Glutamatergic neuron (in vitro differentiated cells): ENCODE measurements around the gene ZXDC. TPM values are rescaled to one million over a fixed set of nuclear protein-coding genes. Genes with fewer than 3 reads are reported as not detected.

Experiments used
- DNase-seq: peaks from one replicate; pipeline ENCODE4 v3.0.0; 2022
- H3K27ac Mint-ChIP-seq: one replicate; pipeline ENCODE4 v1.8.0; 2020; ENCODE audit warnings: mild to moderate bottlenecking, mixed read lengths, inconsistent platforms; ENCODE audit not compliant: unreplicated experiment
- H3K27me3 Mint-ChIP-seq: one replicate; pipeline ENCODE4 v1.8.0; 2020; ENCODE audit warnings: mild to moderate bottlenecking, moderate library complexity, mixed read lengths, inconsistent platforms; ENCODE audit not compliant: unreplicated experiment
- H3K36me3 Mint-ChIP-seq: one replicate; pipeline ENCODE4 v1.8.0; 2020; ENCODE audit warnings: mild to moderate bottlenecking, mixed read lengths, inconsistent platforms; ENCODE audit not compliant: unreplicated experiment
- H3K4me1 Mint-ChIP-seq: one replicate; pipeline ENCODE4 v1.8.0; 2020; ENCODE audit warnings: mild to moderate bottlenecking, low read depth, mixed read lengths, inconsistent platforms; ENCODE audit not compliant: unreplicated experiment
- H3K4me3 Mint-ChIP-seq: one replicate; pipeline ENCODE4 v1.8.0; 2020; ENCODE audit warnings: mild to moderate bottlenecking, mixed read lengths, inconsistent platforms; ENCODE audit not compliant: unreplicated experiment
- H3K9me3 Mint-ChIP-seq: one replicate; pipeline ENCODE4 v1.8.0; 2020; ENCODE audit warnings: mild to moderate bottlenecking, moderate library complexity, mixed read lengths, inconsistent platforms; ENCODE audit not compliant: unreplicated experiment
- total RNA-seq: library from RNA; stranded (reverse); fragmentation: NEBNext Ultra II Directional; extraction: Animal tissue kit (Norgen Biotek cat#: 25700); gene quantifications from one replicate; pipeline ENCODE4 v1.2.1, GENCODE V29; 2021; ENCODE audit not compliant: unreplicated experiment
- TF ChIP-seq, protein P1 (sequence below): fragments of 200-600 bp; sonication (generic); IDR thresholded peaks from one replicate; pipeline ENCODE4 v1.5.0; 2021; ENCODE audit not compliant: partially characterized antibody, unreplicated experiment

The ZXDC gene
- total RNA-seq, 1 donor from 2014 or later = 39.5 TPM

DNA sequence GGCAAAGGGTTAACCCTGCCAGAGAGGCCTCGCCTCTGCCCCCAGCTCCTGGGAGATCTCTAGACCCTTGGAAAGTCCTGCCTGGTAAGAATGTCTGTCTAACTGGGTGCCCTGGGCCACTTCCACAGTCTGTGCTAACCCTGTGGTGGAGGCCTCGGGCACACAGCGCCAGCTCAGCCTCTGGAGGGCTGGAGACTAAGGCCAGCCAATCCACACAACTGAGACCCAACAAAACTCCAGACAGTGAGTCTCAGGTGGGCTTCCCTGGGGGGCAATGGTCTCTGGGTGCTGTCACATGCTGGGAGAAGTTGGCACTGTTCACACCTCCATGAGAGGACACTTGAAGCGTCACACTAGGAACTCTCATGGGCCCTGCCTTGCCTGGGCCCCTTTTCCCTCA, 19.5 kb downstream of the ZXDC start:
- H3K9me3 Mint-ChIP-seq = peaks cover 3% of the 10 kb centered on the region
- DNase-seq = no peak
- H3K27ac Mint-ChIP-seq = no peak overlapping the region
- no peak overlapping the region for H3K4me3 Mint-ChIP-seq
- TF ChIP-seq, protein P1, sequence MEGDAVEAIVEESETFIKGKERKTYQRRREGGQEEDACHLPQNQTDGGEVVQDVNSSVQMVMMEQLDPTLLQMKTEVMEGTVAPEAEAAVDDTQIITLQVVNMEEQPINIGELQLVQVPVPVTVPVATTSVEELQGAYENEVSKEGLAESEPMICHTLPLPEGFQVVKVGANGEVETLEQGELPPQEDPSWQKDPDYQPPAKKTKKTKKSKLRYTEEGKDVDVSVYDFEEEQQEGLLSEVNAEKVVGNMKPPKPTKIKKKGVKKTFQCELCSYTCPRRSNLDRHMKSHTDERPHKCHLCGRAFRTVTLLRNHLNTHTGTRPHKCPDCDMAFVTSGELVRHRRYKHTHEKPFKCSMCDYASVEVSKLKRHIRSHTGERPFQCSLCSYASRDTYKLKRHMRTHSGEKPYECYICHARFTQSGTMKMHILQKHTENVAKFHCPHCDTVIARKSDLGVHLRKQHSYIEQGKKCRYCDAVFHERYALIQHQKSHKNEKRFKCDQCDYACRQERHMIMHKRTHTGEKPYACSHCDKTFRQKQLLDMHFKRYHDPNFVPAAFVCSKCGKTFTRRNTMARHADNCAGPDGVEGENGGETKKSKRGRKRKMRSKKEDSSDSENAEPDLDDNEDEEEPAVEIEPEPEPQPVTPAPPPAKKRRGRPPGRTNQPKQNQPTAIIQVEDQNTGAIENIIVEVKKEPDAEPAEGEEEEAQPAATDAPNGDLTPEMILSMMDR = no peak
- no peaks in the 10 kb centered on the region for H3K27me3 Mint-ChIP-seq
- peaks cover 1% of the 10 kb centered on the region for H3K4me1 Mint-ChIP-seq
- H3K36me3 Mint-ChIP-seq = no peaks in the 10 kb centered on the region

DNA sequence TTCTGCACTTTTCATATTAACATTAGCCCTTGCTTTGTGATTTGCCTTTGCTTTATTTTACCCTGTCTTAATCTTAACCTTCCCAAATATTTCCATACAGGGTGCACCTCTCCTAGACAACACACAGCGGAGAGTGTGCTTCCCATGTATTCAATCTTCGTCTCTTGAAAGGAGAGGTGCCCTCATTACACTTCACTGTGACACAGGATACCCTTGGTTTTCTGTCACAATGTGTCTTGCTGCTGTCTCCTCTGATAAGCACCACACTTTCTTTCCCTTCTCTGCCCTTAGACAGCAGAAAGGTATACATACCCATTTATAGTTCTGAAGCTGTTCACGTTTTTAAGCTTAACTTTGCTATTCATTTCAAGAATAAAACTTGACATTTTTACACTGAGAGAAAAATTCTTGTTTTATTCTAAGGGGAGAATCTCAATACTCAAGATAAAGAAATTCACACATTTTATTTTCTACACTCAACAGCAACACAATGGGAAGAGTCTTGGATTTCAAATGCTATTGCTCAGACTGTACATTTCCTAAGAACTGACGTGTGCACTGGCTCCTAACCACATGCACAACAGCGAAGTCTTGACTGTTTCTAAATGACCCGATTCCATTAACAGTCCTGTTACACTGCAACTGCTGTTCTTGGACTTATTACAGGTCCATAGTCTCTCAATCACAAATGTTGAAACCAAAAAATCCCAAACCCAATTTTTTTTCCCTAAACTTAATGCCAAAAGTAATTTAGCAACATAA, 21.1 kb downstream of the ZXDC start:
- TF ChIP-seq, protein P1 = no peak
- peaks cover 3% of the 10 kb centered on the region for H3K9me3 Mint-ChIP-seq
- H3K36me3 Mint-ChIP-seq = no peaks in the 10 kb centered on the region
- no peak overlapping the region for H3K27ac Mint-ChIP-seq
- no peak overlapping the region for H3K4me3 Mint-ChIP-seq
- DNase-seq = no peak
- peaks cover 1% of the 10 kb centered on the region for H3K4me1 Mint-ChIP-seq
- H3K27me3 Mint-ChIP-seq = no peaks in the 10 kb centered on the region

DNA sequence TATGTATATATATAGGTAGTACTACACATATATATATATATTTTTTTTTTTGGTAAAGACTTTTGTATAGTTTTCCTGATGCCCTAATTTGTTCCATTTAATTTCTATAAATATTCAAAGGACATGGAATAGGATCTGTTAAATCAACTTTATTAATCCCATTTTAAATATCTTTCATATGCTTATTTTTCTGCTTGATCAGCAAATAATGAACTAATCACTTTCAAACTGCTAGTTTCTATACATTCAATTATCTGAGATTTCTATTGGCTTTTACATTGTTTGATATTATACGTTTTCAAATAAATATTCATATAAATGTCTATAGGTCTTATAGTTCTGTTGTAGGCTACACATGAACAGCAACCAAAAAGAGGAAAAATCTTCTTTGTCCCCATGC, 21.7 kb downstream of the ZXDC start:
- TF ChIP-seq, protein P1 = no peak
- Mint-ChIP-seq H3K9me3 (peaks cover 5% of the 10 kb centered on the region), H3K4me1 (peaks cover 1% of the 10 kb centered on the region), H3K36me3 (no peaks in the 10 kb centered on the region), H3K4me3 (no peak overlapping the region), H3K27me3 (no peaks in the 10 kb centered on the region), H3K27ac (no peak overlapping the region)
- no peak for DNase-seq

DNA sequence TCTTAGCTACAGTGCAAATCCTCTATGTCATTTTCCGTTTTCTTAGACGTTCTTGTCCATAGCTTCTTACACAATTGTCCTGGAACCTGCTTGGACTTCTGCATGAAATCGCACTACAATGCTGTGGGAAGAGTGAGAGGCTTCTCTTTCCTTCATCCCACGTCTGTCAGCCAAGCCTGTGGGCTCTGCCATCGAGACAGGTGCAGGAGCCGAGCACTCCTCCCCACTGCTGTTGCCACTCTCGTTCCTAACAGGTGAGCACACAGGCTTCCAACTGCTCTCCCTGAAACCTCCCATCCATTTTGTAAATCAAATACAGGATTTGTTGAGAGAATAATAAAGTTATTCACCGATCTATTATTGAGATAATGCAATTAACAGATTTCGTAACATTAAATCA, 23.5 kb downstream of the ZXDC start:
- no peak overlapping the region for H3K27ac Mint-ChIP-seq
- H3K4me3 Mint-ChIP-seq = no peak overlapping the region
- peaks cover 14% of the 10 kb centered on the region for H3K4me1 Mint-ChIP-seq
- peaks cover 5% of the 10 kb centered on the region for H3K9me3 Mint-ChIP-seq
- H3K36me3 Mint-ChIP-seq = no peaks in the 10 kb centered on the region
- DNase-seq = no peak
- TF ChIP-seq, protein P1 = no peak
- H3K27me3 Mint-ChIP-seq = no peaks in the 10 kb centered on the region

DNA sequence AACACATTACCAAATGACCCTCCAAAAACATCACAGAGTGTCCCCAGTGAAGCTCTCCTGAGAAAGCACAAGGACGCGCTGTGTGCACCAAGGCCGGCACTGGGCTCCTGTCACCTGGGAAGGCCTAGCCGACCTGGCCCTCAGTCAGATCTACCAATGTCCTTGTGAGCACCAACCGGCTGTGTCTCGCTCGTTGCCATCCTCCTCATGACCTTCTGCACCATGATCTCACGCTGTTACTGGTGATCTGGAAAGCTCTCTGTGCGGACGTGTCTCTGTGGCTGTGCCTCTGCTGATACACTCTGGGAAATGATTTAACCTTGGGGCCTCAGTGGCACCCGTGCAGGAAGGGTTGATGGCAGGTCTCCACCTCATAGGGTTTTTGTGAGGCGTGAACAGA, 24.2 kb downstream of the ZXDC start:
- TF ChIP-seq, protein P1 = no peak
- H3K4me3 Mint-ChIP-seq = no peak overlapping the region
- DNase-seq = no peak
- H3K4me1 Mint-ChIP-seq = peaks cover 15% of the 10 kb centered on the region
- no peak overlapping the region for H3K27ac Mint-ChIP-seq
- no peaks in the 10 kb centered on the region for H3K27me3 Mint-ChIP-seq
- H3K9me3 Mint-ChIP-seq = peaks cover 5% of the 10 kb centered on the region
- H3K36me3 Mint-ChIP-seq = no peaks in the 10 kb centered on the region
